B cell (primary cell): Measurements from ENCODE around the gene CASKIN2. TPM values are rescaled to one million over a fixed set of nuclear protein-coding genes. Genes with fewer than 3 reads are reported as not detected.

Experiments
- ATAC-seq: fragments of 200-7000 bp; cut with Tn5 transposase; one replicate; pipeline ENCODE4 v1.10.0; 2021; ENCODE audit warnings: low read depth, mild to moderate bottlenecking, moderate number of reproducible peaks, moderate library complexity
- CTCF ChIA-PET: fragments of 350-600 bp; sonication (Branson Sonifier 250); formaldehyde crosslinking; loops from one replicate; lab custom pipeline; 2021; ENCODE audit warnings: antibody characterized with exemption, inconsistent platforms; lab: Charles Lee
- POLR2A ChIA-PET: fragments of 350-600 bp; sonication (Branson Sonifier 250); formaldehyde crosslinking; loops from one replicate; lab custom pipeline; 2021; ENCODE audit warnings: antibody characterized with exemption; lab: Charles Lee
- DNase-seq: peaks from one replicate; pipeline ENCODE4 v3.0.0; 2013
- H2AFZ ChIP-seq: 2 replicates; pipeline ENCODE4 v1.6.1; 2012; ENCODE audit warnings: mild to moderate bottlenecking, low read depth, low read length; ENCODE audit not compliant: insufficient read depth, poor library complexity, severe bottlenecking
- H3K27ac ChIP-seq, 2 donors: 1 replicate in 1 of 2; 2 replicates in 1 of 2; pipeline ENCODE4 v1.5.1; 2012 to 2013; ENCODE audit warnings: low read length in 2 of 2, mild to moderate bottlenecking in 2 of 2, moderate library complexity in 1 of 2
- H3K27me3 ChIP-seq, 4 experiments: fragments of 200-600 bp in 1 of 4; sonication (generic) in 1 of 4; replicated peaks in 1 of 4; 1 replicate in 2 of 4; 2 replicates in 2 of 4; pipeline versions ENCODE4 v1.6.1 to v1.7.0; 2013 to 2016; ENCODE audit warnings: low read length in 3 of 4, mild to moderate bottlenecking in 2 of 4, mixed read lengths in 1 of 4, moderate library complexity in 1 of 4; ENCODE audit not compliant: insufficient read depth in 4 of 4, control insufficient read depth in 3 of 4; ENCODE audit errors: control extremely low read depth in 1 of 4
- H3K36me3 ChIP-seq, 2 experiments: replicated peaks in 1 of 2; 1 replicate in 1 of 2; 2 replicates in 1 of 2; pipeline versions ENCODE4 v1.6.1 to v1.7.1; 2013; ENCODE audit warnings: low read length in 1 of 2; ENCODE audit not compliant: insufficient read depth in 2 of 2, control insufficient read depth in 1 of 2; ENCODE audit errors: control extremely low read depth in 1 of 2, extremely low read depth in 1 of 2
- H3K4me1 ChIP-seq, 2 donors: fragments of 200-600 bp in 1 of 2; sonication (generic) in 1 of 2; 1 replicate in 1 of 2; 2 replicates in 1 of 2; pipeline versions ENCODE4 v1.5.1 to v1.6.1; 2013 to 2017; ENCODE audit warnings: low read length in 2 of 2; ENCODE audit not compliant: control insufficient read depth in 2 of 2, insufficient read depth in 2 of 2
- H3K4me2 ChIP-seq: replicated peaks from 2 replicates; pipeline ENCODE3; 2012; ENCODE audit warnings: mild to moderate bottlenecking, low read depth, low read length; ENCODE audit not compliant: poor library complexity, severe bottlenecking
- H3K4me3 ChIP-seq, 5 experiments: fragments of 200-600 bp in 1 of 5; sonication (generic) in 1 of 5; 1 replicate in 3 of 5; 2 replicates in 2 of 5; pipeline versions ENCODE4 v1.5.1 to v1.7.0; 2011 to 2016; ENCODE audit warnings: low read length in 4 of 5, mild to moderate bottlenecking in 4 of 5, low read depth in 2 of 5, control low read depth in 1 of 5, moderate library complexity in 1 of 5; ENCODE audit not compliant: insufficient read depth in 1 of 5; ENCODE audit errors: control extremely low read depth in 1 of 5, extremely low read depth in 1 of 5
- H3K79me2 ChIP-seq: fragments of 200-600 bp; sonication (generic); one replicate; pipeline ENCODE4 v1.6.0; 2016; ENCODE audit warnings: low read length; ENCODE audit not compliant: control insufficient read depth, insufficient read depth
- H3K9ac ChIP-seq: fragments of 200-600 bp; sonication (generic); 2 replicates; pipeline ENCODE4 v1.6.1; 2017; ENCODE audit warnings: mild to moderate bottlenecking, low read length, moderate library complexity
- H3K9me3 ChIP-seq, 3 donors: one replicate each; pipeline versions ENCODE4 v1.6.1 to v1.7.1; 2013; ENCODE audit warnings: low read length in 2 of 3; ENCODE audit not compliant: control insufficient read depth in 2 of 3, insufficient read depth in 1 of 3; ENCODE audit errors: control extremely low read depth in 1 of 3
- H4K20me1 ChIP-seq: 2 replicates; pipeline ENCODE4 v1.6.0; 2012; ENCODE audit warnings: mild to moderate bottlenecking, low read length; ENCODE audit not compliant: insufficient read depth, control insufficient read depth, poor library complexity, severe bottlenecking
- H3K27ac Mint-ChIP-seq: one replicate; pipeline ENCODE4 v1.8.0; 2021; ENCODE audit warnings: mixed read lengths
- H3K27me3 Mint-ChIP-seq: one replicate; pipeline ENCODE4 v1.8.0; 2021; ENCODE audit warnings: mixed read lengths
- H3K4me1 Mint-ChIP-seq: one replicate; pipeline ENCODE4 v1.8.0; 2021; ENCODE audit warnings: mixed read lengths
- H3K4me3 Mint-ChIP-seq: one replicate; pipeline ENCODE4 v1.8.0; 2021; ENCODE audit warnings: mixed read lengths
- H3K9me3 Mint-ChIP-seq: one replicate; pipeline ENCODE4 v1.8.0; 2022; ENCODE audit warnings: mixed read lengths; ENCODE audit not compliant: insufficient read depth
- EZH2 ChIP-seq: IDR thresholded peaks from 2 replicates; pipeline ENCODE4 v1.6.1; 2012; ENCODE audit warnings: borderline replicate concordance, low read depth, mild to moderate bottlenecking, moderate library complexity, low read length; ENCODE audit not compliant: insufficient read depth, poor library complexity, severe bottlenecking
- WGBS: methylation state at CpG from one replicate; pipeline ENCODE4 v1.1.5; 2013; ENCODE audit warnings: missing lambda C conversion rate; ENCODE audit not compliant: insufficient coverage; 5-methylcytosine and 5-hydroxymethylcytosine counted together
- intact Hi-C: fragments of 100-400 bp; cut with micrococcal nuclease; formaldehyde crosslinking; loops from one replicate; pipeline ENCODE4 v1.10.0; 2022
- polyA plus RNA-seq: library from polyadenylated mRNA; depleted of rRNA; stranded (reverse); fragments of >200 nt; gene quantifications from 2 replicates; pipeline ENCODE4 v1.2.3, GENCODE V29; 2012
- total RNA-seq, 2 donors: library from RNA; stranded (reverse); fragments of 120-200 nt in 1 of 2; gene quantifications; 1 replicate in 1 of 2; 2 replicates in 1 of 2; pipeline versions ENCODE4 v1.2.3 to v1.2.4, GENCODE V29; 2013 to 2022
- TF ChIP-seq, protein P1 (sequence below): fragments of 200-600 bp; IDR thresholded peaks from one replicate; pipeline ENCODE4 v1.8.0; 2022; ENCODE audit warnings: antibody characterized with exemption, mild to moderate bottlenecking

The CASKIN2 gene
- total and polyA plus RNA-seq, 2 donors (not counting 1 experiment from before 2014, with no cell fraction given) = 0.37 to 1.00 TPM

DNA sequence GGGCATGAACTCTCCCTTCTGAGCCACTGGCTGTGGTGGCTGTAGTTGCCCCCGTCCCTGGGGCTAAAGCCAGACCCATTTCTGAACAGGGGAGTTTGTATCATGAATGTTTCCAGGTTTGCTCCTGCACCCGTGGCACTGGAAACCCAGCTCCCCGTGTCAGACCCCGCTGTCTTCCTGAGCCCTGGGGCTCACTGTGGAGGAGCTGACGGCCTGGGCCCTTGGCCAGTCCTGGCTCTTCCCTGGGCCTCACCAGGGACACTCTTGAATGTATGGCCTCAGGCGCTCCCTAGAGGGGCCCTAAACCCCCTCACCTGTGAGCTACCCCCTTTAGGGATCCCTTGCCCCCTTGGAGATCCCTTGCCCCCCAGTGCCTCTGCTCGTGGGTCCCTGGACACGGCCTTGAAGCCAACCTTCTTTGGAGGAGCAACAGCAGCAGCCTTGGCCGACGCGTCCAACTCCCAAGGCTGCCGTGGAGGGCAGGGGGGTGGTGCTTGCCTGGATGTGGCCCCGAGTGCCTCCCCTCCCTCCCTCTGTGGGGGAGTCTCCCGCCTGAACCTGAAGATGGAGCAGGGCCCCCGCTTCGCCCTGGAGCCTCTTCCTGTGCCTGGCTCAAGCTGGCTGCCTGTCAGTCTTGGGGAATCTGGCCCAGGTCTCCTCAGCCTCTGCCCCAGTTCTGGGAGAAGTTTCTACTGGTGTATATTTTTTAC lies 15.9 kb downstream of the CASKIN2 start:
- intact Hi-C loops = no loop called here
- no peak overlapping the region for H3K27ac ChIP-seq
- Mint-ChIP-seq H3K4me1 (no peaks in the 10 kb centered on the region), H3K4me3 (no peak overlapping the region), H3K27me3 (no peaks in the 10 kb centered on the region), H3K27ac (no peak overlapping the region), H3K9me3 (no peaks in the 10 kb centered on the region)
- H3K36me3 ChIP-seq = peaks cover 0 to 29% of the 10 kb centered on the region in 2 experiments
- 91% methylated on average over 14 of the region's 16 CpGs for WGBS
- no peaks in the 10 kb centered on the region for H3K27me3 ChIP-seq
- ChIA-PET POLR2A (no interaction called here), CTCF (interaction anchor here (0.6 to 0.7 kb wide), 2 partner anchors 156 to 176 kb away, joined by 3 to 5 read pairs; no protein-coding TSS in a partner anchor)
- H3K9me3 ChIP-seq = no peaks in the 10 kb centered on the region
- no peaks in the 10 kb centered on the region for H3K79me2 ChIP-seq
- no peak overlapping the region for H3K4me2 ChIP-seq
- DNase-seq = no peak
- ATAC-seq = no peak
- H3K4me3 ChIP-seq = no peak overlapping the region
- no peaks in the 10 kb centered on the region for H4K20me1 ChIP-seq
- H2AFZ ChIP-seq = no peak overlapping the region
- peaks cover 0 to 5% of the 10 kb centered on the region in 2 donors for H3K4me1 ChIP-seq
- no peak overlapping the region for H3K9ac ChIP-seq
- TF ChIP-seq, protein P1, sequence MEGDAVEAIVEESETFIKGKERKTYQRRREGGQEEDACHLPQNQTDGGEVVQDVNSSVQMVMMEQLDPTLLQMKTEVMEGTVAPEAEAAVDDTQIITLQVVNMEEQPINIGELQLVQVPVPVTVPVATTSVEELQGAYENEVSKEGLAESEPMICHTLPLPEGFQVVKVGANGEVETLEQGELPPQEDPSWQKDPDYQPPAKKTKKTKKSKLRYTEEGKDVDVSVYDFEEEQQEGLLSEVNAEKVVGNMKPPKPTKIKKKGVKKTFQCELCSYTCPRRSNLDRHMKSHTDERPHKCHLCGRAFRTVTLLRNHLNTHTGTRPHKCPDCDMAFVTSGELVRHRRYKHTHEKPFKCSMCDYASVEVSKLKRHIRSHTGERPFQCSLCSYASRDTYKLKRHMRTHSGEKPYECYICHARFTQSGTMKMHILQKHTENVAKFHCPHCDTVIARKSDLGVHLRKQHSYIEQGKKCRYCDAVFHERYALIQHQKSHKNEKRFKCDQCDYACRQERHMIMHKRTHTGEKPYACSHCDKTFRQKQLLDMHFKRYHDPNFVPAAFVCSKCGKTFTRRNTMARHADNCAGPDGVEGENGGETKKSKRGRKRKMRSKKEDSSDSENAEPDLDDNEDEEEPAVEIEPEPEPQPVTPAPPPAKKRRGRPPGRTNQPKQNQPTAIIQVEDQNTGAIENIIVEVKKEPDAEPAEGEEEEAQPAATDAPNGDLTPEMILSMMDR = no peak
- no peak for TF ChIP-seq EZH2

DNA sequence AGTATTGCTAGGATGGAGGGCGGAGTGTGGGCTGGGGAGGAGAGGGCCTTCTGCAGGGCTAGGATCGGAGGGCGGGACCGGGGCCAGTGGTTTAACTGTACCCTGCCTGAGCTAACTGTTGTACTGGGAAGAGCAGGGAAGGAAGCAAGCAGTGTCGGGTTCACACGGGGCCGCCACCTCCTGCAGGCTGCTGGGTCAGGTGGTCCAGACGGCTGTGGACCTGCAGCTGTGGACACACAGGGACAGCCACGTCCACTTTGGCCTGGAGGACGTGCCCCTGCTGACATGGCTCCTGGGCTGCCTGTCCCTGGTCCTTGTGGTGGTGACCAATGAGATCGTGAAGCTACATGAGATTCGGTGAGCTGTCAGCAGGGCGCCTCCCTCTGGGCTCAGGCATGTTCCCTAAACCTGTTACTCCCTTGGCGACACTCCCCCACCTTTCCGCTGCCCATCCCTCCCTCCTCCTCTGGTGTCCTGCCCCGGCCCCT lies 16.6 kb downstream of the CASKIN2 start:
- no peak for ATAC-seq
- intact Hi-C loops = no loop called here
- Histone ChIP-seq H3K4me2 (no peak overlapping the region), H3K4me3 (no peak overlapping the region), H3K4me1 (no peaks in the 10 kb centered on the region), H3K79me2 (no peaks in the 10 kb centered on the region), H3K9ac (no peak overlapping the region), H4K20me1 (no peaks in the 10 kb centered on the region), H3K36me3 (peaks cover 0 to 36% of the 10 kb centered on the region in 2 experiments), H3K27ac (no peak overlapping the region), H3K9me3 (no peaks in the 10 kb centered on the region), H3K27me3 (no peaks in the 10 kb centered on the region), H2AFZ (no peak overlapping the region)
- no peaks in the 10 kb centered on the region for H3K9me3 Mint-ChIP-seq
- 74% methylated on average over 16 of the region's 16 CpGs for WGBS
- no peak for TF ChIP-seq EZH2
- TF ChIP-seq, protein P1 = no peak
- H3K27ac Mint-ChIP-seq = no peak overlapping the region
- no peaks in the 10 kb centered on the region for H3K4me1 Mint-ChIP-seq
- DNase-seq = no peak
- CTCF ChIA-PET = no interaction called here
- H3K4me3 Mint-ChIP-seq = no peak overlapping the region
- H3K27me3 Mint-ChIP-seq = no peaks in the 10 kb centered on the region
- POLR2A ChIA-PET = no interaction called here
